GM21717 (cell line): ENCODE measurements around the gene HEY2.
"Not testable (repeated sequence)": the region's sequence is repeated elsewhere in the genome, so short reads cannot be mapped to it uniquely, and the experiment has no call there.

Experiments used
- ATAC-seq: cut with Tn5 transposase; IDR thresholded peaks from one replicate; pipeline ENCODE4 v1.9.1; 2021; ENCODE audit warnings: mild to moderate bottlenecking, moderate library complexity; ENCODE audit not compliant: unreplicated experiment

Gene HEY2

DNA sequence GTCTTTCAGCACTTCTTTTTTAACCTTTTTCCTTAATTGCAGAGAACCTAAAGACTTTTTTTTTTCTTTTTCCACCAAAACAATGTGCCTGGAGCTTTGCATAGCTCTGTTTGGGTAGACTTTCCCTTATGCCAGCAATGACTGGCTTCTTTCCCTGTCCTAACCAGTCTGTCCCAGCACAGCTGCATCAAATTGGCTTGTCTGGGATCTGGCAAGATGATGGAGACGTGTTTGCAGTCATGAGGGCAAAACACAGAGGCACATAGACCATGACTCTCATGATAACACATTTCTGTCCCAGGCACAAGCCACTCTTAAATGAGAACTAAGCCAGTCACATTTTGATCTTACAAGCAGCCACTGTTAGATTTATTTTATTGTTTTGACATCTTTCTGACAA is 16.5 kb downstream of the HEY2 start:
- no peak for ATAC-seq

DNA sequence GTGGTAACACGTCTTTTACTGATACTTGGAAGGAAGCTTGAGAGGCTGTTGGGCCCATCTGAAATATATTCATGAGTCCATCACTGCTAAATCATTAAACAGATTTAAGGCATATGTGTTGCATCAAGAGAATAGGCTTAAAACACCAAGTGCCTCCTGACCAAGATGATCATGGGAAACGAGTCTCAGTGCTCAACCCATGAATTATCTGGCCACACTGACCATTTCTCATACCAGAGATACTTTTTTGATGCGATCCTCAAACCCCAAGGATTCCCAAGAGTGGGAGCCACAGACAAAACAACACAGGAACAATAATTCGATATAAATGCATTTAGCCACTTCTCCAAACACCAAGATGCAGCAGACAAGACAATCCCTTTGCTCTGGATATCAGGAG is 17.2 kb downstream of the HEY2 start:
- no peak for ATAC-seq

DNA sequence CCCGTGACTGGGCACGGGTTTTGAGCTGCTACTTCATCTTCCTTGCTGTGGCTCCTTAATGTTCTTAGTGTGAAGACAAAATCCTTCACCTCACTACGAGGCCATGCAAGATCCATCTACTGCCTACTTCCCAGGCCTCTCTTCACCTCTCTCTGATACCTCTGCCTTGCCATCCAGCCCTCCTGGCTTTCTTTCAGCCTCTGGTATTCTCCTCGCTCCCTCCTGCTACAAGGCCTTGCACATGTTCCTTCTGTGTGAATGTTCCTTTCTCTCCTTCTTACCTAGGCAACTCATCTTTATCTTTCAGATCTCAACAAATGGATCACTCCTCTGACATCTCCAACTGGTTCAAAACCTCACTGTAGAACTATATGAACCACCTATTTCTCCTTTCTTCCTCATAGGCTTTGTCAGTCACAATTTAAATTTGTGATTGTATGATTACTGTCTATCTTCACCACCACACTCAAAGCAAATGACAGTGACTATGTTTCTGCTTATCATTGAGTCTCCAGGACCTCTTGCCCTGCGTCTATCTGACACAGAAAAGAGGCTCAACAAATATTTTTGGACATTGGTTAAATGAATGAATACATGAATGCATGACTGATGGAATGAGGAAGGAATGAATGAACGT is 19.8 kb downstream of the HEY2 start:
- ATAC-seq: no peak

DNA sequence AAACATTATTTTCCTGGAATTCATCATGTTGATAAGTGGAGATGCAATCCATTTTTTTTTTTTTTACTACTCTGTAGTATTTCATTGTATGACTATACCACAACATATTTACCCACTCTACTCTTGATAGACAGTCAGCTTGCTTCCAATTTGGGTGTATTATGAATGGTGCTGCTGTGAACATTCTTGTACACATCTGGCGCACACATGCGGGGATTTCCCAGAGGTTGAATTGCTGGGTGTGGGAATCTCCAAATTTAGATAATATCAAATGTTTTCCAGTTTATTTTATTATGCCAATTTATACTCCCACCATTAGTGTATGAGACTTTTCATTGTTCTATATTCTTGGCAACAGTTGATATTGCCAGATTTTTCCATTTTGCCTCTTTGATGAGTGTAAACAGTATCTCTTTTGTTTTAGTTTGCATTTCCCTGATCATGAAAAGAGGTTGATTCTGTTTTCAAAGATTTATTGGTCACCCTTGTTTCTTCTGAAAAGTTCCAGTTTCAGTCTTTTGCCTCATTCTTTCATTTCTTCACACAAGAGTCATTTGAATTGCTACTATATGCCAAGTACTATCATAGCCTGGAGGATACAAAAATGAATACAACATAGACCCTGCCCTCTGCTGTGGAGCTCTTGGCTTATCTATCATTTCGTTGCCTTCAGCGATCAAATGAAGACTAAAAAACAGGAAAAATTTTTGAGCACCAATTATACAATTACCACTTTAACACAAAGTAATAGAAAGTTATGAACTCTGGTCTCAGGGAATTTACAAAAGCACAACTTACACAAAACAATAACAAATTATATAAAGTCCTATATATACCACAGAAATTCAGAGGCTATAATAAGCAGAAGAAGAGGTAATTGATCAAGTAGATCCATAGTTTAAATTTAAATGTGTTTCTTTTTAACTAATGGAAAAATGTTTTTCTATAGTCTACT is 24.2 kb downstream of the HEY2 start:
- peak; percentile 50 for ATAC-seq

DNA sequence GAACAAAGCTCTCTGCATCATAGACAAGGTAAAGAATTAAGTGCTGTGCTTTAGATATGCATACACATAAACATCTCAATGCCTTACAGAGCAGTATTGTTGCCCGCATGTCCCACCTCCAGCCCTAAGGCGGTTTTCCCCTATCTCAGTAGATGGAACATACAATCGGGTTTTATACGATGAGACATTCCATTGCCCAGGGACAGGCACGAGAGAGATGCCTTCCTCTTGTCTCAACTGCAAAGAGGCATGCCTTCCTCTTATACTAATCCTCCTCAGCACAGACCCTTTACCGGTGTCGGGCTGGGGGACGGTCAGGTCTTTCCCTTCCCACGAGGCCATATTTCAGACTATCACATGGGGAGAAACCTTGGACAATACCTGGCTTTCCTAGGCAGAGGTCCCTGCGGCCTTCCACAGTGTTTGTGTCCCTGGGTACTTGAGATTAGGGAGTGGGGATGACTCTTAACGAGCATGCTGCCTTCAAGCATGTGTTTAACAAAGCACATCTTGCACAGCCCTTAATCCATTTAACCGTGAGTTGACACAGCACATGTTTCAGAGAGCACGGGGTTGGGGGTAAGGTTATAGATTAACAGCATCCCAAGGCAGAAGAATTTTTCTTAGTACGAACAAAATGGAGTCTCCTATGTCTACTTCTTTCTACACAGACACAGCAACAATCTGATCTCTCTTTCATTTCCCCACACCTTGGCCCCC is 26.8 kb downstream of the HEY2 start:
- not testable (repeated sequence) for ATAC-seq

DNA sequence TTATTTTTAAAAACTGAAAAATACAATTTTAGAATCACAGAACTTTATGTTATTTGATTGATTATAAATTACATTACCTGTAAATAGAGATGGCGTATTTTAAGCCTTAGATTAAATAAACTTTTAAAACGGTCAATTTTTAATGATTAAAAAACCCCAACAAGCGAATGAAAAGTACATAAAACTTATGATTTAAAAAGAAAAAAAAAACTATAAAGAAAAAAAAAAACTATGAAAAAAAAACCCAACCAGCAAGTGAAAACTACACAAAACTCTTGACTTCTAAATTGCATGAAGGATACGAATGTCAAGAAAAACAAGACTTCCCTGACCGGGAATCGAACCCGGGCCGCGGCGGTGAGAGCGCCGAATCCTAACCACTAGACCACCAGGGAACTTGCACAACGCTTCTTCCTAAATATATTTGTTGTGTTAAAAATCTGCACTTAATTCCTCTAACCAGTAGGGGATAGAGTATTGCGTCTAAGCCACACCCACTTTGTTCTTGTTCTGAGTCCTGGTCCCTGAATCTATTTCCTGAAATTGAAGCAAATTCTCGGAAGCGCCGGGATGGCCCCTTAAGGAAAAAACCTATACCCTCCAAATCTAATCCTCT is 30.6 kb downstream of the HEY2 start:
- peak; percentile 81 for ATAC-seq

DNA sequence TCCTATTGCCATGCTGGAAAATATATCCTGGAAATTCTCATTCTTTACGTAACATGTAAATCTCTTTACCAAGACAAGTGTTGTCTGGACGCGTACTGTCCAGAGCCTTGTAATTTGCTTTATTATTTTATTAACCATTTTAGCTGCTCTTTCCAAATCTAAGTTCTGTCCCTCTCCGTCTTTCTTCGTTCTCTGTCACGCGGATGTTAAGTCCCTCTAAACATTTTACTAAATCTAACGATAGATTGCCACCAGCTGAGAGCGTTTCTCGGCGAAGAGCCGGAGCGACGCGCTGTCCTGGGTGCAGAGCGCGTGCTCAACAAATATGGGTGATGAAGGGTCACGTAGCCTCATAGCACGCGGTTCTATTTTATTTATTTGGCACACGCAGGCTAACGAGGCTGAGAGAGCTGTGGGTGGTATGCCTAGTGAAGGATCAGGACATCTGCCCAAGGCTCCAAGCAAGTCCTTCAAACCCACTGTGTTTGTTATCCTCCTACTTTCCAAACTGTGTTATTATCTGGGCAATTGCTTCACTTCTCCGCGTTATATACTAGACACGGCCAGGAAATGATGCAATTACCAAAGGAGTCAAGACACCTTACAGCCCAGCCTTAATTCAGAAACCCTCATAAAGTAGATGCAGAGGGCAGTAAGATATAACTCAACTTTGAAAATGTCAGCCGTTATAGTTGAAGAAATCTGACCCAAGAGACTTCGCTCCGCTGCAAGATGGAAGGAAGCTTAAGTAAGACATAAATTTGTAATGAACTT is 31.3 kb downstream of the HEY2 start:
- peak; percentile 77 for ATAC-seq

DNA sequence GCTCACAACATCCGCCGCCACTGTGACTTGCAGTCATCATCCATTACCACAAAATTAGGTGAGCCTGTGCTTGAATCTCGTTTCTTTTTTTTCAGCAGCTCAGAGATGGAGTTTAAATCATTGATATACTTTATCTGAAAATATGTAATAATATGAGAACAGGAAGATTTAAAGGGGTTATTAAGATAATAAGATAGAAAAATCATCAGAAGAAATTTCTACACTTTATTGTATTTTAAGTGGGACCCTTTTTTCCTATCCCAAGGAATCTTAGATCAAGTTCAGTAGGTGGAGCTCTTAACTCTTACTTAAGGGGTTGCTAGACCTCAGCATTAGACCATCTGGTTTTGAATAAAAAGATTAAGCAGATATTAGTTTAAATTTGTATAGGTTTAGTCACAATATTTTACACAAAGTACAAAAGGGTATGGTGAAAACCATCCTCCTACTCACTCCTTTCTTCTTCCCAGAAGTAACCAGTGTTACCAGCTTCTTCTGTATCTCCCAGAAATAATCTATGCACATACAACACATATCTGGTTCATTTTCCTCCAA is 32.0 kb downstream of the HEY2 start:
- peak; percentile 47 for ATAC-seq

DNA sequence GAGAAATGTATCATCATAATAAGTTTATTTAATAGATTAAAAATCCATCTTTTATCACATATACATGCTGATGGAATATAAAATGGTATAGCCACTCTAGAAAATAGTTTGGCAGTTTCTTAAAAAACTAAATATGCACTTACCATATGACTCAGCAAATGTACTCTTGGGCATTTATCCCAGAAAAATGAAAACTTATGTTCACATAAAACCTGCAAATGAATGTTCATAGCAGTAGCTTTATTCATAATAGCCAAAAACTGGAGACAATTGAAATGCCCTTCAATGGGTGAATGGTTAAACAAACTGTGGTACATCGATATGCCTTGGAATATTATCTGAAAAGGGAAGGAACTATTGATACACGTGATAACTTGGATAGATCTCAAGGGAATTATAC is 34.9 kb downstream of the HEY2 start:
- no peak for ATAC-seq

DNA sequence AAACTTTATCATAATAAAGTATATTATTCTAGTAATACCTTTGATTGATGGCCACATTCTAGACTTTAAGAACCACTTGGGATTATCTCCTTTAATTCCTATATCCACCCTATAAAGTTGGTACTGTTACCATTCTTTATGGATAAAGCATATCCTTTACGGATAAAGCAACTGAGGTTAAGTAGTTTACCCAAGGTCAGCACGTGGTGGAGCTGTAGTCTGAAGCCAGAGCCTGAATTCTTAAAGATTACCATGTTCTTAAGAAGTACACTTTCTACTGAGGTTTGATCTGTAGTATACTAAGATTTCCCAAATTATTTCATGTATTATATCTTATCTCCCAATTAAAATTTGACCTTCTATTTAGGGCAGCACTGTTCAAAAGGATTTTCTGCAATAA is 38.4 kb downstream of the HEY2 start:
- ATAC-seq: no peak

DNA sequence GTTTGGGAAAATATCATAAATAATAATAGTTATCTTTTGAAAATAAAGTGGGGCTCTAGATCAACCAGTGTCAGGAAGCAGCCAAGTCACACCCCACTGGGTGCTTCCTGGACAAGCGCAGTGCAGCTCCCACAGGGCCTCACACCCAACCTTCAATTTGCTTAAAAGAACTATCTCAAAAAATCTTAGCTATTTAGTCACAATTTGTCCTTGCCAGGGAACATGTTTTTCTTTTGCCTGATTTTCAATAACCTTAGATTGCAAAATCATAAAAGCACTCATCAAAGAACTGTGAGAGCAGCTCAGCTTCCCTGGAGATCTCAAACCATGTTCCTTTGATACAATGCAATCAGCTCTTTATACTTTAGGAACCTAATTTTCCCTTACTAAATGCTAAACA is 39.7 kb downstream of the HEY2 start:
- ATAC-seq: no peak

DNA sequence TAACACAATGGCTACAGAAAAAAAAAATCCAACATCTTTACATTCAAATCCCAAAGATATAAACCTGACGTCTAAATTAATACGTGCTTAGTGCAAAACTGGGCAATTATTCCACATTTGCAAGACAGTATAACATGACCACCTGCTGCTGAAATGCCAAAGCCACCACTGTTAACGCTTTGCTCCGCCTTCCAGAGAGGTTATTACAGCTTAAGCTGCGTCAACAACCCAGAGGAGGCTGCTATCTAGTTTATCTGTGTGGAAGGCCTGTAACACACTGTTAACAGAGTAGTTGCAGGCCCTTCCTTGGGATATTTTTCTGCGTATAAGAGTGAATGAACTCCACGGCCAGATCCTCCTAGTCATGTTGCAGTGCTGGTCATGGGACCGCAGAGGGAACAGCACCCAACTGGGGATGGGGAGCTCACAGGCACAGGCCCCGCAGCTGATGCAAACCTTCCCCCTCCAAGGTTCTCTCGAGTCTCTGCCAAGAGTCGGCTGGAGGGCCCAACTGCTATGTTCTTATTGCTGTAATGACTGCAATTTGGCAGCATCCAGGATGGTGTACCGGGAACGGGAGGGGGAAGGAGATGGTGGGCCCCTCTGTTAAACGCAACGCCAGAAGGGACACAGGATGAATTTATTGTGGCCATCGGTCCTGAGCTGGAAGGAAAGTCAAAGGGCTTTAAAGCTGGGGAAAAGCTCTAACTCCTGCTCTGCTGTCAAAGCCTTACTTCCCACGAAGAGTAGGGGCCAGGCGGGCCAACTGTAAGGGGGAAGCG is 40.3 kb downstream of the HEY2 start:
- ATAC-seq: peak; percentile 31

DNA sequence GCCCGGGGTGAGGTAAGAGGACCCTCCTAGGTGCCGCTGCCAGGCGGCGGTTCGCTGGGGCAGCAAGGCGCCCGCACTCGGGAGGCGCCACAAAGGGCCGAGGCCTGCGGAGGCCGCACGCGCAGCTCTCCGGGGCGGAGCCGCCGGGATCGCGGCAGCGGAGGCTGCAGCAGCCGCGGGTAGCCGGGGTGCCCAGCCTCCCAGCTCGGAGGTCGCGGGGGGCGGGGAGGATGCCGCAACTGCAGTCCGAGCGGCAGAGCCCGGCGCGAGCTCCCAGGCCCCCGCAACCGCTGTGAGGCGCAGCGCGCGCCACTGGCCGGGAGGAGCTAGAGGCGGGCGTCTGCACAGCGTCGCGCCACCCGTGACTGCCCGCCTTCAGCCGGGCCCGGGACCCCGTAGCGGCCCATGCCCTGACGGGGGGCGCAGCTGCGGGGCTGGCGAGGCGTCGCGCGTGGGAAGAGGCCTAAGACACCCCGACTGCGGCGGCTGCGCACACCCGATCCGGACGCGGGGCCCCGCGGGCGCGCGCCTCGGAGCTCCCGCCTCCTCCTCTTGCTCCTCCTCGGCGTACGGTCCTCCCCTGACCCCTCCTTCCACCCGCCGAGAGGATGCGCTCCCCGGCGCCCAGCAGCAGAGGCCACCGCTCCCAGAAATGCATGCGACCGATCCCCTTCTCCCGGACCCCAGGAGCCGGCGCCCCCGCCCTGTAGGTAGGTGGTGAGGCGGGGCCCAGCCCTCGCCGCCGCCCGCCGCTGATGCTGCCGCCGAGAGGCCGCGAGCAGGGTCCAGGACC is 41.1 kb downstream of the HEY2 start, which contains the start of gene NCOA7:
Gene NCOA7, plus strand, starts transcription at position 603 of the 793 bp plus-strand sequence. CDS start 24,395 bp downstream, outside the sequence.
- peak; percentile 76 for ATAC-seq

DNA sequence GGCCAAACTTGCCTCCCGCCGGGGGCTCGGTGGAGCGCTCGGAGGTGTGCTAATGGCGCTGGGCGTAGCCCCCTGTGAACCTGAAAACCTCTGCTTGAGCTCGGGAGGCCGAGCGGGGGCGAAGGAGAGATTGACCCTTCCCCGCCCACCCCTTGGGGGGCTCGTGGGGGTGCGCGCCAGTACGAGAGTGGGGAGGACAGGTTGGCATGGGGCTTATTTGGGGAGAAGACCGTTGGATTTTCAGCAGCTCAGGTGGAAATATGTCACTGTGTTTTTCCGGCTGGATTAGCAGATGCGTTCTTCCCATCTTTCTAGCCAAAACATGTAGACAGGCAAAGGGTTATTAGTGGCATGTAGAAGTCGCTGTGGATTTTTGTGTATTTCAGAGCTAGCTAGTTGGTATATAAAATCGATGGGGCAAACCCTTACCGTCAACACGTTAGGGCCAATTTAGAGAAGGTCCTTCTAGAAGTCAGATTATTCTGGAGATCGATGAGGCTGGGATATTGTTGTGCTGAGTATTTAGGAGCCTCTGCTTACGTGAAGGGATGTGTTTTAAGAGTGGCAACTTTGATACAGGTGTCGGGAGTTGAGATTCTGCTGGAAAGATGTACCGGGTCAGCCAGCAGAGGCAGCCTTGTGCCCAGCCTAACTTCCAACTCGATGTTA is 41.9 kb downstream of the HEY2 start:
- peak; percentile 39 for ATAC-seq

DNA sequence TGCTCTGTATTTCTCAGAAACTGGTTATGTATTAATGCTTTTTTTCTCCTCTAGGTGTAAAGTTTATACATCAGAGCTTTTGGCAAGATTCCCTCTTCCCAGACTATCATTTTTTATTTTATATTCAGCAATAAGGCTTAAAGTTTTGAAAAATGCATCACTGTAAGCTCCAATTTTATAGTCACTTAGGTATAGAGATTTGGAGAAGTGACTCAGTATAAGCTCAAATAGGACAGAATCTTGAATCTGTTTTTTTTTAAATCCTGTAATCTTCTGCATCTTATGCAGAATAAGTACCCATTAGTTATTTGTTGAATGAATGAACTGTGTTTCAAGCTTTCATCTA is 42.4 kb downstream of the HEY2 start:
- ATAC-seq: no peak

DNA sequence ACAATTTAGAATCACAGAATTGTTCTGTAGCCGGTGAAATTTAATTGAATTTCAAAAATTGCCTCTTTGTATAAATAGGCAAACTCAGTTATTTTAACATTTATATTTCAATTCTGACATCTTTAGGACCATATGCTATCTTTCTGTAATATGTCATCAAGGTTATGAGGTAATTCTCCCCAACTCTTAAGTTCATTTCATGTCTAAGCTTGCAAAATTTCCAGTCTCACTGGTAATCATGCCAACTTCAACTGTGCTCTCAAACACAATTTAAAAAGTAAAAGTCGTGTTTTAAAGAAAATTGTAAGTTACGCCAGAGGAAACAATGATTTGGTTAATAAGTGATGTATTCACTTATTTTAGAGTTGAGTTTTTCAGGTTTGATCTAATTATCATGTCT is 42.7 kb downstream of the HEY2 start:
- ATAC-seq: no peak

DNA sequence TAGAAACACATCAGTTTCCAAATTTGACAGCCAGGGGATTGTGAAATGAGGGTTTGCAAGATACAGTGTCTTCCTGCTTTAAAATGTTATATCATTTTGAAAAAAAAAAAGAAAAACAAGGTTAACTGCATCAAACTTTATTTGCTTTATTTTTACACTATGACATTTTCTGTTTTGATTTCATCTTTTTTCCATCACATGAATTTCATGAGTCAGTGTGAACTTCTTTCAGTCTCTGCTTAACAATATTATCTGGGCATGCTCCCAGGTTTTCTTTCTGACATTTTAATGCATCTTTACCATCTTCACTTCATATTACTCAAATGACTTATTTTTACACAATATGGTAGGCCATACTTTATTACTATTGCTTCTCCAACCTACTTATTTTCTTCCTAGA is 43.2 kb downstream of the HEY2 start:
- no peak for ATAC-seq

DNA sequence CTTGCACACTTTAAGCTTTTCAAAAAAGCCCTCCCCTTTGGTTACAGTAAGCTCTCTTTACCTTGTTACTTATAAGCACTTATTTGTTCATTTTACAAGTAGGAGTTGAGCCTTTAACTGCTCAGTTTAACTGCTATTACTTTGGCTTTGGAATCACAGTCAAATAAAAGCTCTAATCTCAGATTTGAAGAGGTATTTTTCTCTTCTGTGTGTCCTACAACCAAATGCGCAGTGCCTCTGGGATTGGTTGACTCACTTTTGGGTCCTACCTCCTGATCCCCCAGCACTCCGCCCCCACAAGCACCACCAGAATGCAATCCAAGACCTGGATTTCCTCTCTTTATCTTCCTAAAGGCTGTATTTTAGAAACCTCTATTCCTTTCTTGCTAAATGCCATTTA is 43.8 kb downstream of the HEY2 start:
- no peak for ATAC-seq
